KMS-11 (cell line): Measurements from ENCODE around the gene RASAL2.

Experiments used
- H2AFZ ChIP-seq: fragments of 200-600 bp; sonication (generic); 2 replicates; pipeline ENCODE4 v1.6.1; 2016; ENCODE audit warnings: antibody characterized with exemption, mixed run types, low read depth
- H3K27ac ChIP-seq: fragments of 200-600 bp; sonication (generic); 2 replicates; pipeline ENCODE4 v1.6.1; 2016; ENCODE audit warnings: mild to moderate bottlenecking, mixed run types
- H3K27me3 ChIP-seq: fragments of 200-600 bp; sonication (generic); 2 replicates; pipeline ENCODE4 v1.6.1; 2017; ENCODE audit warnings: mild to moderate bottlenecking, low read depth, mixed run types, moderate library complexity; ENCODE audit not compliant: insufficient read depth
- H3K36me3 ChIP-seq: fragments of 200-600 bp; sonication (generic); 2 replicates; pipeline ENCODE4 v1.6.1; 2017; ENCODE audit warnings: mild to moderate bottlenecking, mixed run types; ENCODE audit not compliant: insufficient read depth
- H3K4me1 ChIP-seq: fragments of 200-600 bp; sonication (generic); 2 replicates; pipeline ENCODE4 v1.6.1; 2016; ENCODE audit warnings: mild to moderate bottlenecking, low read depth, mixed run types; ENCODE audit not compliant: poor library complexity, severe bottlenecking
- H3K4me2 ChIP-seq: fragments of 200-600 bp; sonication (generic); 2 replicates; pipeline ENCODE4 v1.7.0; 2016; ENCODE audit warnings: mild to moderate bottlenecking, mixed run types
- H3K4me3 ChIP-seq: fragments of 200-600 bp; sonication (generic); IDR thresholded peaks from 2 replicates; pipeline ENCODE4 v1.6.1; 2017; ENCODE audit warnings: low read depth, low read length, mixed read lengths; ENCODE audit not compliant: insufficient read depth
- H3K79me2 ChIP-seq: fragments of 200-600 bp; sonication (generic); 2 replicates; pipeline ENCODE4 v1.6.1; 2016; ENCODE audit warnings: low read depth, mixed run types; ENCODE audit not compliant: insufficient read depth
- H3K9ac ChIP-seq: fragments of 200-600 bp; sonication (generic); 2 replicates; pipeline ENCODE4 v1.6.1; 2016; ENCODE audit warnings: mild to moderate bottlenecking, mixed run types
- H4K20me1 ChIP-seq: fragments of 200-600 bp; sonication (generic); 2 replicates; pipeline ENCODE4 v1.6.1; 2016; ENCODE audit warnings: mild to moderate bottlenecking, mixed run types; ENCODE audit not compliant: insufficient read depth
- CTCF ChIP-seq: fragments of 200-600 bp; sonication (generic); conservative IDR thresholded peaks from 2 replicates; pipeline ENCODE4 v1.6.1; 2017; ENCODE audit warnings: low read depth, mild to moderate bottlenecking, antibody characterized with exemption, low read length, moderate library complexity, mixed read lengths

RASAL2 gene

GRCh38 chr1:178367151-178367550 is 273.2 kb downstream of the RASAL2 start:
- no peak for TF ChIP-seq CTCF
- no peak overlapping the region for H3K4me3 ChIP-seq
- no peaks in the 10 kb centered on the region for H3K79me2 ChIP-seq
- H3K4me1 ChIP-seq: no peaks in the 10 kb centered on the region
- no peak overlapping the region for H3K27ac ChIP-seq
- H3K9ac ChIP-seq: no peak overlapping the region
- H3K27me3 ChIP-seq: no peaks in the 10 kb centered on the region
- H2AFZ ChIP-seq: no peak overlapping the region
- H3K36me3 ChIP-seq: no peaks in the 10 kb centered on the region
- H4K20me1 ChIP-seq: no peaks in the 10 kb centered on the region
- H3K4me2 ChIP-seq: no peak overlapping the region

GRCh38 chr1:178368208-178368607 is 274.3 kb downstream of the RASAL2 start:
- Histone ChIP-seq H3K79me2 (no peaks in the 10 kb centered on the region), H3K27ac (no peak overlapping the region), H2AFZ (no peak overlapping the region), H3K27me3 (no peaks in the 10 kb centered on the region), H3K4me2 (no peak overlapping the region), H3K36me3 (no peaks in the 10 kb centered on the region), H3K4me3 (no peak overlapping the region), H4K20me1 (no peaks in the 10 kb centered on the region), H3K4me1 (no peaks in the 10 kb centered on the region), H3K9ac (no peak overlapping the region)
- no peak for TF ChIP-seq CTCF

DNA sequence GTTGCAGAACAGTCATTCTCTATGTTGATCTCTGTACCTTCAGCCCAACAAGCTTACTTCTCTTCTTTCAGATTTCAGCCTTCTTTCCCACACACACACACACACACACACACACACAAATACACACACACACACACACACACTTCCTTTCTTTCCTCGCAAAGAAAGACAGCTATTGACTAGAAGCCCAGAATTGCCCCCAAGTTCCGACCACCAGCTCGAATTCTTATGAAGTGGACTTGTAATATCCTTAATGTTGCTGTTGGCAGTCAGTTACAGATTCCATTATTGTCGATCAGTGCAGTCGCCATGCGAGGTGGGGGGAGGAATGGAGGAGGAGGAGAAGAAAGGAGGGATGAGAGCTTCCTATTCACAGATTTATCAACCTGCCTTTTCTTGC is 277.3 kb downstream of the RASAL2 start:
- no peaks in the 10 kb centered on the region for H4K20me1 ChIP-seq
- TF ChIP-seq CTCF: no peak
- no peak overlapping the region for H3K4me2 ChIP-seq
- H3K4me3 ChIP-seq: no peak overlapping the region
- no peak overlapping the region for H2AFZ ChIP-seq
- H3K27me3 ChIP-seq: no peaks in the 10 kb centered on the region
- H3K4me1 ChIP-seq: peaks cover 5% of the 10 kb centered on the region
- H3K36me3 ChIP-seq: no peaks in the 10 kb centered on the region
- no peak overlapping the region for H3K9ac ChIP-seq
- H3K79me2 ChIP-seq: no peaks in the 10 kb centered on the region
- no peak overlapping the region for H3K27ac ChIP-seq

- H3K27me3 ChIP-seq: no peaks in the 10 kb centered on the region
- H3K4me1 ChIP-seq: peaks cover 13% of the 10 kb centered on the region
- H3K79me2 ChIP-seq: no peaks in the 10 kb centered on the region
- H3K36me3 ChIP-seq: no peaks in the 10 kb centered on the region
- H3K9ac ChIP-seq: no peak overlapping the region
- H3K4me2 ChIP-seq: no peak overlapping the region
- no peak for TF ChIP-seq CTCF
- H4K20me1 ChIP-seq: no peaks in the 10 kb centered on the region
- no peak overlapping the region for H3K4me3 ChIP-seq
- no peak overlapping the region for H3K27ac ChIP-seq
- H2AFZ ChIP-seq: no peak overlapping the region
Observed at GRCh38 chr1:178371933-178372388, 278.1 kb downstream of the RASAL2 start.
